GM18868 (cell line): Measurements from ENCODE around the gene KLHL42.
A peak's percentile ranks its signal among the peaks of the same experiment; 100 is the strongest.
"Not testable (repeated sequence)": the region's sequence is repeated elsewhere in the genome, so short reads cannot be mapped to it uniquely, and the experiment has no call there.

Experiments
- ATAC-seq: cut with Tn5 transposase; IDR thresholded peaks from one replicate; pipeline ENCODE4 v1.9.1; 2021; ENCODE audit warnings: mild to moderate bottlenecking, moderate library complexity; ENCODE audit not compliant: unreplicated experiment

Gene KLHL42

GRCh38 chr12:27814851-27815591 lies 35.0 kb downstream of the KLHL42 start:
- no peak for ATAC-seq

- no peak for ATAC-seq
These were observed 37.7 kb downstream of the KLHL42 start for GRCh38 chr12:27817766-27818165.

- no peak for ATAC-seq
These were observed 38.4 kb downstream of the KLHL42 start for GRCh38 chr12:27818401-27818918.

- ATAC-seq = no peak
These were observed 40.5 kb downstream of the KLHL42 start for GRCh38 chr12:27820564-27820963.

DNA sequence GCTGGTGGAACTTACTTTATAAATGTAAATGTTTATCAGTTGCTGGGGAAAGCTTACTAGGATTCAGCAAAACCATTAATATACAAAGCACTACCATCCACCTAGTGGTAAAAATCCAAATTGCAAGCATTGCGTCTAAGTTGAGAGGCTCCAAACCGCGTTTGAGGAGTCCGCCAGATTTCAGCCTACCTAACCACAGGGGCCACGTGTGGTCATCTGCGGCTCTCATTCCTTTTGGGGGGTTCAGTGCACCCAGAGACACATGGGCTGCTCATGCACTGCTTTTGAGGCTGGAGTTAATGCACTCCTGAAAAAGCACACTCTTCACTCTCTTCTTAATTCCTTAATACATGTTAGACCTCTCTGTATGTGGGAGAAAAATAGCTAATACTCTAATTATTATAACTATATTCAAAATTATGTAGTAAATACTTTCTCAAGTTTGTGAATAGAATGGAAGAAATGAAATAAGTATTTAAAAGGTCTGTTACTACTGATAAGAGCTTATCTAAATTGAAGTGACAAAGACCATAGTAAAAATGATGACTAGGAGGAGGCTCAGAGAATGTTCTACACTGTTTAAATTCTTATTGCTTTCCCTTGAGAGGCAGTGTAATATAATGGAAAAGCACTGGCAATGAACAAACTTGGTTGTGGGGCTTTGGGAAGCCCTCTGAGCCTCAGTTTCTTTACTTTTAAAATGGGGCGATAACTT lies 41.4 kb downstream of the KLHL42 start:
- ATAC-seq = no peak

DNA sequence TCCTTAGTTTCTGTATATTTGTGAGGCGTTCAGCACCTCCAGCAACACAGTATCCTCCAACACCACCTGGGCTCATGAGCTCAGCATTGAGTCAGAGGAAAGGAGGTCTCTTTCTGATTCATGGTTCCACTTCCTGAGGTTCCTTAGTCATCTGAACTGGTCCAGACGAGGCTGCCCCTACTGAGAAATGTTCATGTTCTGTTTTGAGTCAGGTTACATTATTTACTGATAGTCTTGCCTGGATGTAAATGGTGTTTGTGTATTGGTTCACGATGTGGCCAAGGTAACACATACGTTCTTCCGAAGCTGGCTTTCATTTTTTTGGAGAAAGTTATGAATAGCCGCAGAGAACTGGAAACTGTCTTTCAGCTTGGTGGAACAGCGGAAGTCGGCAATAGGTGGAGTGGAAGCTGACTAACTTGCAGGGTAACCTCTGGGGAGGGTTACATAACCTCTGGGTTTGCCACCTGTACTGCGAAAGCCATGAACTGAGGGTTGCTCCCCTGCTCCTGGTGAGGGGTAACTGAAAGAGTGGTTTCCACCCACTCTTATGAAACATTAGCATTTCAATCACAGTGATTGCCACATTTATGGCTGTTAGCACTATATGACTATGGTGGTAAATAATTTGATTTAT lies 42.2 kb downstream of the KLHL42 start:
- peak; percentile 83 for ATAC-seq

DNA sequence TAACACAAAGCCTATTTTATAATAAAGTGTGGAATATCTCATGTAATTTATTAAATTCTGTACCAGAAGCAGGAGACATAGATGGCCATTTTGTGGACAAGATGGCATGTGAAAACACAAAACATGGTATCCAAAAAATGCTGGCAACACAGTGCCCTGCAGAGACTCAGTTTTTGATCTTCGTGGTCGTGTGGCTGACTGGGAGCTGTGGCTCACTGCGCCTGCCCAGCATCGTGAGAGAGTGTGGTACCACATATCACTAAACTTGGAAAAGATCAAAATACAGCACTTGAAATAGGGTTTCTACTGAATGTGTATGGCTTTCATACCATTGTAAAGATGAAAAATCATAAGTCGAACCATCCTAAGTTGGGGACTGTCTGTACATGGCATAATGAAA lies 43.0 kb downstream of the KLHL42 start:
- no peak for ATAC-seq

DNA sequence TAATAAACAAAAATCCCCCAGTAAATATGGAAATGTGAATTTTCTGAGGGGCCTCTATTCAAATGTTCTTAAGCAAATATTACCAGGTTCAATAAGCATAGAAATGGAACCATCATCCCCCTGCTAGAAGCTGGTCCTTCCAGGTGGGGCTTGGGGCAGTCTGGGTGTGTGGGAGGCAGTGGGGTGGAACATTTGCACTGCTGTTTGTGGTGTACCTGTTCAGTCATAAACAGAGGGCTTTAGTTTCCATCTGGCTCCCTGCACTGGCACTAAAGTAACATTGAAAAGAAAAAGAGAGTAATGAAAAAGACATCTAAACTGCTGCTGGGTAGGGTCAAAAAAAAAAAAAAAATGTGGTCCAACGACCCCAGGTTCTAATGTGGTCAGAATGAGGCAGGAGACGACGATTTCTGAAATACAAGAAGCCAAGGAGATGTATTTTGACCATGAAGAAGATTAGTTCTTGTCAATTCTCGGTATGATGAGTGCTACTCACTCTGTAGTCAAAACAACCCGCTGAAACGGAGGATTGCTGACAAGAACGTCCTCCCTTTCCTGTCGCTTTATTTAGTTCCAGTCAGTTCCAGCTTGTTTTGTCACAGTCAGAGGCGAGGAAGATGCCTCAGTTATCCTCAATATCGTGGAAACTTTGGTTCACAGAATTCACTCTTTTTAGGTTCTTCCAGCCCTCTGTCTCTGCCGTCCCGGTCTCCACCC lies 44.3 kb downstream of the KLHL42 start:
- ATAC-seq = peak; percentile 61

DNA sequence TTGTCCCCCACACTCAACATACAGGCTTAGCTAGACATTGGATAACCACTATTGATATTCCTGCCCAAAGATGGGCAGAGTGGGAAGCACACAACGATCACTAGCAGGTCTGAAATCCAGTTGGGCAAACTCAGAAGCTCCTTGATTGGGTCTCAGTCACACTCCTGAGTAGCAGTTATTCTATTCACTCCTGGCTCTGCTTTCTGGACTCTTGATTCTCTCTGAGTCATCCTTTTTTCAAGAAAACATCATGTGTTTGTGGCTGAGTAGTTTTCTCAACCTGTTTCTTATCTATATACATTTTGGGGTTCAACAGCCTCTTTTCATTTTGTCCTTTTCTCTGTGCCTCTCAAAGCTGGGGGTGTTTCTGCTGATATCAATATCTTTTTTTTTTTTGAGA lies 46.0 kb downstream of the KLHL42 start:
- no peak for ATAC-seq

DNA sequence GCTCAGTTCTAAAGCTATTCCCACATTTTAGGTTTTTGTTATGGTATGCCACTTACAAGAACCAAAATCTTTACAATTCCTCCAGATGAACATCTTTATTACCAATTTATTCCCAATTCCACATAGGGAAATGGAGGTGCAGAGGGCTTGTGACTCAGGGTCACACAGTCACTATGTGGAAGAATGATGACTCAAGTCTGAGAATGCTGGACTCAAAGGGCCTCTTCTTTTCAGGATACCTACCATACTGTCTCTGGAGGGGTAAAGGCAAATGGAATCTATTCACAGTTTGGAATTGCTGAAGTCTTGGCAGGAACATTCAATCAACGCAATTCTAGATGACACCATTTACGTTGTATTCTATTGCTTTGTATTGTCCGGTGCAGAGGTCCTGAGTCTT lies 48.2 kb downstream of the KLHL42 start:
- no peak for ATAC-seq

GRCh38 chr12:27838543-27839185 lies 58.6 kb downstream of the KLHL42 start:
- ATAC-seq = no peak

GRCh38 chr12:27840229-27840999 lies 60.4 kb downstream of the KLHL42 start:
- ATAC-seq = peak; percentile 65

DNA sequence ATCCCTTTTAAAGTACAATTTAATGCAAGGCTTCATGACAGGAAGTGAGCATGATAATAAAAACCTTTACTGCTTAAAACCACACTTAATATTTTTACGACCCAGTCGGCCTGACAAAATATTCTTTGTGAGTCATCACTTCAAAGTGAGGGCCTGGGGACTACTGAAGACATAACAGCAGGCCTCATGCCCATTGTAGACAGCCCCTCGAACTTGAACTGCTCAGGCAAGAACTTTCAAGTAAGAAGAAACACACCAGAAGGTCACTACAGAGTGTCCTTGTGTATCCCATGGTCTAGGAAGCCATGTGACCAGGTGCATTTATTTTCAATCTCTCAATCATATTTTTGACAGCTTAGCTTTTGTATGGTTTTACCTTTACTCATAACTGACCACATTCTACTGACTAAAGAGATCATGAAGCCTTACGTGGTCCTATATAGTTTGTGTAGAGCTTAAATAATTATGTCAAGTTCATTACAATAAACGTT lies 61.4 kb downstream of the KLHL42 start:
- no peak for ATAC-seq

DNA sequence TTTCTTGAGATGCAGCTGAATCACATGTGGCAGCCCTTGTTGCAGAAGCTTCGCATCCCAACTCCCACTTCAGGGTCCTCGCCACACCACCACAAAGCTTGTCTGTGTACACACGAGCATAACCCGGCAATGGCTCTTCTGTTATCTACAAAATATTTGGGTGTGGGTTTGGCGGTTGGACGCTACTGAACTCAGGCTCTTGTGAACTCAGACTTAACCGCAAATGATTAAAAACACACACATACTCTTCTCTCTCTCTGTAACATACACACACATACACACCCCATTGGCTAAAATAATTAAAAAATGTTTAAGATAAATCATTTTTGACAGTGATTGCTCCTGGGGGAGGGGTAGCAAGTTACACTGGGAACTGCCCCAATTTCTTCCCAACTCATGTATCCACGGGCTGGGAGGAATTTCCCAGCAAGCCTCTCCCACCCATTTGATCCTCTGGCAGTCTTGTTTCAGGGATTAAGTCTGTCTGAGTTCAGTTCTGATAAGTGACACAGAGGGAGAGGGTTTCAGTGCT lies 63.7 kb downstream of the KLHL42 start:
- no peak for ATAC-seq

- ATAC-seq = no peak
These were observed 64.5 kb downstream of the KLHL42 start for GRCh38 chr12:27844366-27845090.

GRCh38 chr12:27845187-27845586 lies 65.2 kb downstream of the KLHL42 start:
- no peak for ATAC-seq

GRCh38 chr12:27845706-27846105 lies 65.7 kb downstream of the KLHL42 start:
- ATAC-seq = not testable (repeated sequence)

DNA sequence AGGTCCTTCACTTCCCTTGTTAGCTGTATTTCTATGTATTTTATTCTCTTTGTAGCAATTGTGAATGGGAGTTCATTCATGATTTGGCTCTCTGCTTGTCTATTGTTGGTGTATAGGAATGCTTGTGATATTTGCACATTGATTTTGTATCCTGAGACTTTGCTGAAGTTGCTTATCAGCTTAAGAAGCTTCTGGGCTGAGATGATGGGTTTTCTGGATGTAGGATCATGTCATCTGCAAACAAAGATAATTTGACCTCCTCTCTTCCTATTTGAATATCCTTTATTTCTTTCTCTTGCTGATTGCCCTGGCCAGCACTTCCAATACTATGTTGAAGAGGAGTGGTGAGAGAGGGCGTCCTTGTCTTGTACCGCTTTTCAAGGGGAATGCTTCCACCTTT lies 67.3 kb downstream of the KLHL42 start:
- not testable (repeated sequence) for ATAC-seq

DNA sequence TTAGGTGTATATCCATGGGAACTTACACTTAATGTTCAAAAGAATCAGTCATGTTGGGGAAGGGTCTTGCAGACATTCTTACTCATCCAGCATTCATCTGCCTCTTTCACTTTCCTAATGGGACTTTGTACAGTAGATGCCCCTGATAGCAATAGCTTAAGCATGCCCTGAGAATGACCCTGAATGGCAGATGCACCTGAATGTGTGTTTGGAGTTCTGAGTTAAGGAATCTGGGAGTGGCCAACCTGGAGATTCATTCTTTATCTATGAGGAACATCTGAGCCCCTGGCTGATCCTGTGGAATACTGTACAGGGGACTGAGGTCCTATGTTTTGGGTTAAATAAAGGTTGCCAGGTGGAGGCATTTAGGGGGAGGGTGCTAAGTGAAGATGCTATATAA lies 71.3 kb downstream of the KLHL42 start:
- ATAC-seq = no peak
